Dermis microvascular lymphatic vessel endothelial cell (primary cell): ENCODE measurements around the gene APOE. TPM values are rescaled to one million over a fixed set of nuclear protein-coding genes. Genes with fewer than 3 reads are reported as not detected.
"Not testable (repeated sequence)": the region's sequence is repeated elsewhere in the genome, so short reads cannot be mapped to it uniquely, and the experiment has no call there.

ENCODE experiments used
- DNase-seq, 2 donors: peaks; one replicate each; pipeline versions ENCODE4 v3.0.0 to v3.0.0-alpha.2; 2010; ENCODE audit warnings: low read depth in 2 of 2
- total RNA-seq: library from RNA; depleted of rRNA; stranded (reverse); fragments of >200 nt; gene quantifications from 2 replicates; pipeline ENCODE4 v1.2.1, GENCODE V29; 2014

The APOE gene
- total RNA-seq, 1 donor from 2014 or later, result 0.64 TPM

DNA sequence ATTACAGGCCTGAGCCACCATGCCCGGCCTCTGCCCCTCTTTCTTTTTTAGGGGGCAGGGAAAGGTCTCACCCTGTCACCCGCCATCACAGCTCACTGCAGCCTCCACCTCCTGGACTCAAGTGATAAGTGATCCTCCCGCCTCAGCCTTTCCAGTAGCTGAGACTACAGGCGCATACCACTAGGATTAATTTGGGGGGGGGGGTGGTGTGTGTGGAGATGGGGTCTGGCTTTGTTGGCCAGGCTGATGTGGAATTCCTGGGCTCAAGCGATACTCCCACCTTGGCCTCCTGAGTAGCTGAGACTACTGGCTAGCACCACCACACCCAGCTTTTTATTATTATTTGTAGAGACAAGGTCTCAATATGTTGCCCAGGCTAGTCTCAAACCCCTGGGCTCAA is 4.2 kb downstream of the APOE start:
- DNase-seq, result no peak

DNA sequence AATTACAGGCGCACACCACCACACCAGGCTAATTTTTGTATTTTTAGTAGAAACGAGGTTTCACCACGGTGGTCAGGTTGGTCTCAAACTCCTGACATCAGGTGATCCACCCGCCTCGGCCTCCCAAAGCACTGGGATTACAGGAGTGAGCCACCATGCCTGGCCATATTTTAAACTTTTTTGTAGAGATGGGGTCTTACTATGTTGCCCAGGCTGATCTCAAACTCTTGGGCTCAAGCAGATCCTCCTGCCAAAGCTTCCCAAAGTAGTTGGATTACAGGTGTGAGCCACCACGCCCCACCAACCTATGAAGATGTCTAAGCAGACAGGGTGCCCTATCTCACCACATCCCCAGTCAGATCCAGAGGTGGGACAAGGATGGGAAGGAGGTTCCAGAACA is 6.3 kb downstream of the APOE start:
- not testable (repeated sequence) for DNase-seq

GRCh38 chr19:44912854-44913253 is 7.3 kb downstream of the APOE start:
- DNase-seq, result no peak

DNA sequence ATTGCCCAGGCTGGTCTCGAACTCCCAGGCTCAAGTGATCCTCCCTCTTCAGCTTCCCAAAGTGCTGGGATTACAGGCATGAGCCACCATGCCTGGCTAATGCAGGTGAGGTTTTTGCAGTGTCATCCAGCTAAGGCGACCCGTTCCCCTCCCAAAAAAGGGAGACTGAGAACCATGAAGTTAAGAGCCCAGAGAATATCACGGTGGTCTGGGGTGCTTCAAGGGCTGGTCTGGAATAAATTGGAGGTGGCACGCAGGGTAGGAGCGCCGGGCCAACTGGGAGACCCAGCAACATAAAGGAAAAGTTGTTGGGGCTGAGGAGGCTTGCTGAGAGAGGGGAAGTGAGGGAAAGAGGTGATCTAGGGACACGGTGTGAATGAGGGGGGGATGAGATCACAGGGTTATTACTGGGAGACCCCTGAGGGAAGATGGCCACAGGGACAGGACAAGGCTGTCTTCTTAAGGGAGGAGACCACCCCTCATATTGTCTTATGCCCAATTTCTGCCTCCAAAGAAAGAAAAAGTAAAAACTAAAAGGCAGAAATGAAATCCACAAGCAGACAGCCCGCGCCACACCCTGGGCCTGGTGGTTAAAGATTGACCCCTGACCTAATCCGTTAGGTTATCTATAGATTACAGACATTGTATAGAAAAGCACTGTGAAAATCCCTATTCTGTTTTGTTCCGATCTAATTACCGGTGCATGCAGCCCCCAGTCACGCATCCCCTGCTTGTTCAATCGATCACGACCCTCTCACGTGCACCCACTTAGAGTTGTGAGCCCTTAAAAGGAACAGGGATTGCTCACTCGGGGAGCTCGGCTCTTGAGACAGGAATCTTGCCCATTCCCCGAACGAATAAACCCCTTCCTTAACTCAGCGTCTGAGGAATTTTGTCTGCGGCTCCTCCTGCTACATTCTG is 8.2 kb downstream of the APOE start:
- not testable (repeated sequence) for DNase-seq

GRCh38 chr19:44914433-44915206 is 9.0 kb downstream of the APOE start, which contains the start of gene APOC1:
Gene APOC1, plus strand, starts transcription at chr19:44914608. Its CDS starts 284 bp downstream, at chr19:44914892.
- DNase-seq, result peak; percentile 61 to 79

DNA sequence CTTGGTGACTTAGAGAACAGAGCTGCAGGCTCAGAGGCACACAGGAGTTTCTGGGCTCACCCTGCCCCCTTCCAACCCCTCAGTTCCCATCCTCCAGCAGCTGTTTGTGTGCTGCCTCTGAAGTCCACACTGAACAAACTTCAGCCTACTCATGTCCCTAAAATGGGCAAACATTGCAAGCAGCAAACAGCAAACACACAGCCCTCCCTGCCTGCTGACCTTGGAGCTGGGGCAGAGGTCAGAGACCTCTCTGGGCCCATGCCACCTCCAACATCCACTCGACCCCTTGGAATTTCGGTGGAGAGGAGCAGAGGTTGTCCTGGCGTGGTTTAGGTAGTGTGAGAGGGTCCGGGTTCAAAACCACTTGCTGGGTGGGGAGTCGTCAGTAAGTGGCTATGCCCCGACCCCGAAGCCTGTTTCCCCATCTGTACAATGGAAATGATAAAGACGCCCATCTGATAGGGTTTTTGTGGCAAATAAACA is 18.7 kb downstream of the APOE start:
- DNase-seq, result no peak

GRCh38 chr19:44925114-44925891 is 19.7 kb downstream of the APOE start:
- peak in 1 of 2 donors; percentile 44 for DNase-seq

GRCh38 chr19:44926245-44927077 is 20.9 kb downstream of the APOE start:
- DNase-seq, result not testable (repeated sequence)

GRCh38 chr19:44927746-44928145 is 22.1 kb downstream of the APOE start:
- no peak for DNase-seq

DNA sequence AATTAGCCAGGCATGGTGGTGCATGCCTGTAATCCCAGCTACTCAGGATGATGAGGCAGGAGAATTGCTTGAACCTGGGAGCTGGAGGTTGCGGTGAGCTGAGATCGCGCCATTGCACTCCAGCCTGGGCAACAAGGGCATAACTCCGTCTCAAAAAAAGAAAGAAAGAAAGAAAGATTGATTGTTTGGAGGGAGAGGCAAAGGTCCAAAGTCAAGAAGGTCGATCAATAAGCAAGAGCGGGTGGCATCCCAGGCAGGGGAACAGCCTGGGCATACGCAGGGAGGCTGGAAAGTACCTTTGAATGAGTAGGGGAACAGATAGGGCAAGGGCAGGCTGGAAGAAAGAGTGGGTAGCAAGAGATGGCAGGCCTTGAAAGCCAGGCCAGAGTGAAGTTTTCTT is 24.5 kb downstream of the APOE start:
- DNase-seq, result no peak

- DNase-seq, result no peak
These were observed 25.9 kb downstream of the APOE start for GRCh38 chr19:44931541-44931940.

DNA sequence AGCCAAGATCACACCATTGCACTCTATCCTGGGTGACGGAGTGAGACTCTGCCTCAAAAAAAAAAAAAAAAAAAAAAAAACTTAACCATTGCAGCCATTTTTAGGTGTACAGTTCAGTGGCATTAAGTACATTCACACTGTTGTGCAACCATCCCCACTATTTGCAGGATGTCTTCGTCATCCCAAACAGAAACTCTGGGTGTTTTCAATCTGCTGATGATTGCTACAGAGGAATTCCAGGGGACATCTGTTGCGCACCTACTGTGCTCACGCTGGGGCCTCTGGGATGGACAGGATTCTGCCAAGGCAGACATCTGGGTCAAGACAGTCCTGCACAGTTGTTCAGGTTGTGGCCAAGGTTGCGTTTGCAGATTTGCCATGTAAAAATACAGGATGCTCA is 34.1 kb downstream of the APOE start:
- DNase-seq, result no peak

GRCh38 chr19:44942067-44942571 is 36.5 kb downstream of the APOE start, which contains the start of gene APOC4:
Gene APOC4, plus strand, starts transcription at chr19:44942237. Its CDS starts 41 bp downstream, at chr19:44942278.
- no peak for DNase-seq

DNA sequence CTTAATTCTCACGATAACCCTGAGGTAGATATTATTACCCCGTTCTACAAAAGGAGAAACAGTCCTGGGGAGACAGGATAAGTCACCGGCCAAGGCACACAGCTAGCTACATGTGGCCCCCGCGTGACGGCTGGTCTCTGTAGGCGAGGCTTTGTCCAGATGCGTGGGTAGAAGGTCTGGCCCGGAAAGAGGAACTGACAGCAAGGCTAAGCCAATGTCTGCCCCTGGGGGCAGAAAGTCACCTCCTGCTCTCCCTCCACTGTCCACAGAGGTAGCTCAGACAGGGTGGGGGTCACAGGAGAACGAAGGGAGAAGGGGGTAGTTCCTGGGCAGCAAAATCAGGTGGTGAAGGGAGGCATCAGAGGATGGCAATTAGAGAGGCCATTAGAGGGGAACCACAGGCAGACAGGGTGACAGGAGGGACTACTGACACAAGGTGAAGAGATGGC is 38.2 kb downstream of the APOE start:
- DNase-seq, result no peak

DNA sequence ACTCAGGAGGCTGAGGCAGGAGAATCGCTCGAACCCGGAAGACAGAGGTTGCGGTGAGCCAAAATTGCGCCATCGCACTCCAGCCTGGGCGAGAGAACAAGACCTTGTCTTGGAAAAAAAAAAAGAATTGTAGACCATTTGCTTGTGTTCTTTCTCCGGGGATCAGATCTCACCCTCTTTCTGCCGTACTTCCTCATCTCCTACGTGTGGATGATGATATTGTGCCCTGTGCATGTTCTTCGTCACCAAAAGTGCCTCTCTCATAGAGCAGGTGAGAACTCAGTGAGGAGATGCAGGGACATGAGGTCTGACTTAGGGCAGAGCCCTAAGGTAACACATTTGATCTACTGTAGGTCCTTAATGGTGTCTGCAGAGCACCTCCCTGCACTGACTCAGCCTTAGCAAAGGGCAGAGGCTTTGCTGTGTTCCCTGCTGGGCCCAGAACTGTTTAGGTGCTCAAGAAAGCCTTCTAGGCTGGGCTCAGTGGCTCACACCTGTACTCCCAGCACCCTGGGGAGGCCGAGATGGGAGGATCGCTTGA is 41.5 kb downstream of the APOE start:
- no peak for DNase-seq

DNA sequence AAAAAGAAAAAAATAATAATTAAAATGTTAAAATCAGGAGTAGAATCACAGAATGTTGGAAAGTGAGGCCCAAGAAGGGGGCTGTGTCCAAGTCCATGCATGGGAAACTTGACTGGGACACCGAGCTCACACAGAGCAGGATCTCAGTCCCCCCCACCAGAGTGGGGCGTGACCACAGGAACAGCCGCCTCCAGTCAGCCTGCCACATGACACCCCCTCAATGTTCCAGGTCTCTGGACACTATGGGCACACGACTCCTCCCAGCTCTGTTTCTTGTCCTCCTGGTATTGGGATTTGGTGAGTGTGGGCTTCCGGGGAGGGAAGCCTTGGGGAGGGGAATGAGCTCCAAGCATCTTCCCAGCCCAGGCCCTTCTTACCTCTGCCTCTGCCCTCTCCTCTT is 42.6 kb downstream of the APOE start:
- DNase-seq, result no peak

DNA sequence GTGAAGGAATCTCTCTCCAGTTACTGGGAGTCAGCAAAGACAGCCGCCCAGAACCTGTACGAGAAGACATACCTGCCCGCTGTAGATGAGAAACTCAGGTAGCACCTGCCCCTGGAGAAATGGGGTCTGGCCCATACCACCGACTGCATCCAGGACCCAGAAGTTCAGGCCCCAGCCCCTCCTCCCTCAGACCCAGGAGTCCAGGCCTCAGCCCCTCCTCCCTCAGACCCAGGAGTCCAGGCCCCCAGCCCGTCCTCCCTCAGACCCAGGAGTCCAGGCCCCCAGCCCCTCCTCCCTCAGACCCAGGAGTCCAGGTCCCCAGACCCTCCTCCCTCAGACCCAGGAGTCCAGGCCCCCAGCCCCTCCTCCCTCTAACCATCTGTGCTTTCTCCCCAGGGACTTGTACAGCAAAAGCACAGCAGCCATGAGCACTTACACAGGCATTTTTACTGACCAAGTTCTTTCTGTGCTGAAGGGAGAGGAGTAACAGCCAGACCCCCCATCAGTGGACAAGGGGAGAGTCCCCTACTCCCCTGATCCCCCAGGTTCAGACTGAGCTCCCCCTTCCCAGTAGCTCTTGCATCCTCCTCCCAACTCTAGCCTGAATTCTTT is 43.3 kb downstream of the APOE start:
- DNase-seq, result no peak

DNA sequence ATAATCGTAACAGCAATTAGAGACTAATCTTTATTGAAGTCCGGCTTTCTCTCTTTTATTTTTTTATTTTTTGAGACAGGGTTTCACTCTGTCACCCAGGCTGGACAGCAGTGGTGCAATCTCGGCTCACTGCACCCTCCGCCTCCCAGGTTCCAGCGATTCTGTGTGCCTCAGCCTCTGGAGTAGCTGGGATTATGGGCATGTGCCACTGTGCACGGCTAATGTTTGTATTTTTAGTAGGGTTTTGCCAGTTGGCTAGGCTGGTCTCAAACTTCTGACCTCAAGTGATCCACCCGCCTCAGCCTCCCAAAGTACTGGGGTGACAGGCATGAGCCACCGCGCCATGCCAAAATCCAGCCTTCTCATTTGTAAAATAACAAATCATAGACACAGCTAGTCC is 44.0 kb downstream of the APOE start:
- DNase-seq, result no peak
